Measurements from ENCODE around the gene SPTBN5. TPM values are rescaled to one million over a fixed set of nuclear protein-coding genes. Genes with fewer than 3 reads are reported as not detected.

The SPTBN5 gene
- total and polyA plus RNA-seq, 10 of the 15 experiments (the other 5 are each of a cell fraction or from before 2014, with no cell fraction given), result under 0.01 to 0.18 (median 0.04) TPM; not detected in 4

- no peak overlapping the region for H3K27ac ChIP-seq (ENCODE audit: control insufficient read depth, insufficient read depth)
- CTCF ChIA-PET, result interaction anchor here (0.5 to 4.6 kb wide), 48 partner anchors 9 to 757 kb away, joined by 3 to 79 read pairs (median 4); partner anchors contain the start of genes EHD4, MAPKBP1, MGA and PLA2G4B
- intact Hi-C loops (cut with micrococcal nuclease; ENCODE audit: unreplicated experiment), result loop anchor here (1.0 to 5.0 kb wide), 2 partner anchors 77 to 130 kb away; partner anchors contain the start of genes JMJD7 and MAPKBP1
- no peak overlapping the region for H3K4me2 ChIP-seq (ENCODE audit: control insufficient read depth, insufficient read depth)
- no peaks in the 10 kb centered on the region; the same call in 2 of the 3 replicates for H3K9me3 ChIP-seq (replicated peaks; ENCODE audit: control insufficient read depth, insufficient read depth, low read length)
- no peak overlapping the region for H3K9ac ChIP-seq (ENCODE audit: control insufficient read depth, insufficient read depth, low read length)
- POLR2A ChIA-PET, result interaction anchor here (0.6 to 0.9 kb wide), 5 partner anchors 12 to 1839 kb away, joined by 3 to 5 read pairs (median 4); partner anchors contain the start of gene MAPKBP1
- no peaks in the 10 kb centered on the region for H3K27me3 ChIP-seq (replicated peaks in 1 of 2; ENCODE audit: control insufficient read depth in 2 of 2, insufficient read depth in 2 of 2, low read length in 1 of 2)
- H3K4me1 ChIP-seq (ENCODE audit: control insufficient read depth, insufficient read depth, low read length), result no peaks in the 10 kb centered on the region
- peaks cover 2% of the 10 kb centered on the region for H3K79me2 ChIP-seq (ENCODE audit: control insufficient read depth, insufficient read depth, low read length)
- no peak overlapping the region for H3K4me3 ChIP-seq
- peak; percentile 97 for FAIRE-seq
- WGBS (ENCODE audit: insufficient coverage, insufficient replicate concordance, low lambda C conversion rate, missing lambda C conversion rate), result 1% methylated on average over 6 of the region's 6 CpGs
- H3K36me3 ChIP-seq (ENCODE audit: control insufficient read depth in 2 of 2, insufficient read depth in 2 of 2, low read length in 1 of 2), result peaks cover 47% of the 10 kb centered on the region in 2 experiments
- ATAC-seq, result peak; percentile 96
- no TSS peak for BruUV-seq (replicated peaks)
- no peaks in the 10 kb centered on the region; the same call in 1 of the 2 replicates for H4K20me1 ChIP-seq (ENCODE audit: control insufficient read depth, insufficient read depth)
- RAD21 ChIA-PET (ENCODE audit: unreplicated experiment), result interaction anchor here (0.6 to 5.0 kb wide), 18 partner anchors 9 to 347 kb away, joined by 3 to 69 read pairs (median 4); partner anchors contain the start of gene MAPKBP1
- in situ Hi-C loops (cut with MboI), result no loop called here
- SMC1A ChIA-PET (ENCODE audit: uncharacterized antibody, unreplicated experiment), result interaction anchor here (0.6 to 4.7 kb wide), 16 partner anchors 11 to 439 kb away, joined by 3 to 49 read pairs (median 4); partner anchors contain the start of gene MAPKBP1
- H2AFZ ChIP-seq (ENCODE audit: control insufficient read depth, low read depth, low read length), result no peak overlapping the region
- peak; percentile 21 for DNase-seq (ENCODE audit: low read depth, low spot score)
- TF ChIP-seq NRF1 (conservative IDR thresholded peaks at IDR 0.05; ENCODE audit: low read depth, low read length) (no peak), TAF1 (IDR thresholded peaks at IDR 0.05; ENCODE audit: borderline replicate concordance, low read depth, low read length) (no peak), PAX5 (IDR thresholded peaks at IDR 0.05; ENCODE audit: borderline replicate concordance, low read depth, low read length) (no peak), SUPT20H (IDR thresholded peaks at IDR 0.05; ENCODE audit: borderline replicate concordance, control insufficient read depth, low read depth, low read length) (no peak), CHD2 (IDR thresholded peaks at IDR 0.05; ENCODE audit: borderline replicate concordance, low read depth, low read length) (no peak), ZNF207 (IDR thresholded peaks at IDR 0.05; ENCODE audit: borderline replicate concordance) (no peak), CTCF (IDR thresholded peaks at IDR 0.05 in 2 of 3, conservative IDR thresholded peaks at IDR 0.05 in 1 of 3; ENCODE audit: control insufficient read depth in 2 of 3, extremely low read depth in 1 of 3, insufficient read depth in 1 of 3, low read depth in 3 of 3, low read length in 3 of 3) (peak; percentile 82 to 91 (median 86)), ASH2L (IDR thresholded peaks at IDR 0.05; ENCODE audit: borderline replicate concordance, low read depth) (no peak), CBX5 (IDR thresholded peaks at IDR 0.05; ENCODE audit: low read depth) (no peak), TARDBP (IDR thresholded peaks at IDR 0.05; ENCODE audit: borderline replicate concordance) (no peak), NR2F1 (conservative IDR thresholded peaks at IDR 0.05) (no peak), USF1 (IDR thresholded peaks at IDR 0.05; ENCODE audit: borderline replicate concordance, extremely low read length, insufficient read depth, low read depth, low read length) (no peak), CBX3 (IDR thresholded peaks at IDR 0.05; ENCODE audit: borderline replicate concordance, low read depth) (no peak), RFX5 (IDR thresholded peaks at IDR 0.05; ENCODE audit: low read depth, low read length) (no peak)
- TF ChIP-seq, protein P1, sequence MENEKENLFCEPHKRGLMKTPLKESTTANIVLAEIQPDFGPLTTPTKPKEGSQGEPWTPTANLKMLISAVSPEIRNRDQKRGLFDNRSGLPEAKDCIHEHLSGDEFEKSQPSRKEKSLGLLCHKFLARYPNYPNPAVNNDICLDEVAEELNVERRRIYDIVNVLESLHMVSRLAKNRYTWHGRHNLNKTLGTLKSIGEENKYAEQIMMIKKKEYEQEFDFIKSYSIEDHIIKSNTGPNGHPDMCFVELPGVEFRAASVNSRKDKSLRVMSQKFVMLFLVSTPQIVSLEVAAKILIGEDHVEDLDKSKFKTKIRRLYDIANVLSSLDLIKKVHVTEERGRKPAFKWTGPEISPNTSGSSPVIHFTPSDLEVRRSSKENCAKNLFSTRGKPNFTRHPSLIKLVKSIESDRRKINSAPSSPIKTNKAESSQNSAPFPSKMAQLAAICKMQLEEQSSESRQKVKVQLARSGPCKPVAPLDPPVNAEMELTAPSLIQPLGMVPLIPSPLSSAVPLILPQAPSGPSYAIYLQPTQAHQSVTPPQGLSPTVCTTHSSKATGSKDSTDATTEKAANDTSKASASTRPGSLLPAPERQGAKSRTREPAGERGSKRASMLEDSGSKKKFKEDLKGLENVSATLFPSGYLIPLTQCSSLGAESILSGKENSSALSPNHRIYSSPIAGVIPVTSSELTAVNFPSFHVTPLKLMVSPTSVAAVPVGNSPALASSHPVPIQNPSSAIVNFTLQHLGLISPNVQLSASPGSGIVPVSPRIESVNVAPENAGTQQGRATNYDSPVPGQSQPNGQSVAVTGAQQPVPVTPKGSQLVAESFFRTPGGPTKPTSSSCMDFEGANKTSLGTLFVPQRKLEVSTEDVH (IDR thresholded peaks at IDR 0.05; ENCODE audit: low read depth, partially characterized antibody), result no peak
- TF ChIP-seq, protein P2, sequence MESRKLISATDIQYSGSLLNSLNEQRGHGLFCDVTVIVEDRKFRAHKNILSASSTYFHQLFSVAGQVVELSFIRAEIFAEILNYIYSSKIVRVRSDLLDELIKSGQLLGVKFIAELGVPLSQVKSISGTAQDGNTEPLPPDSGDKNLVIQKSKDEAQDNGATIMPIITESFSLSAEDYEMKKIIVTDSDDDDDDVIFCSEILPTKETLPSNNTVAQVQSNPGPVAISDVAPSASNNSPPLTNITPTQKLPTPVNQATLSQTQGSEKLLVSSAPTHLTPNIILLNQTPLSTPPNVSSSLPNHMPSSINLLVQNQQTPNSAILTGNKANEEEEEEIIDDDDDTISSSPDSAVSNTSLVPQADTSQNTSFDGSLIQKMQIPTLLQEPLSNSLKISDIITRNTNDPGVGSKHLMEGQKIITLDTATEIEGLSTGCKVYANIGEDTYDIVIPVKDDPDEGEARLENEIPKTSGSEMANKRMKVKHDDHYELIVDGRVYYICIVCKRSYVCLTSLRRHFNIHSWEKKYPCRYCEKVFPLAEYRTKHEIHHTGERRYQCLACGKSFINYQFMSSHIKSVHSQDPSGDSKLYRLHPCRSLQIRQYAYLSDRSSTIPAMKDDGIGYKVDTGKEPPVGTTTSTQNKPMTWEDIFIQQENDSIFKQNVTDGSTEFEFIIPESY (IDR thresholded peaks at IDR 0.05), result no peak; the same call in 1 of the 2 replicates
These were observed 10.7 kb upstream of the SPTBN5 start for GRCh38 chr15:41904541-41905005.

Data from GM12878 (cell line).